H9 (cell line): ENCODE results near the gene CHAF1B. TPM values are rescaled to one million over a fixed set of nuclear protein-coding genes. Genes with fewer than 3 reads are reported as not detected.

Source experiments
- DNase-seq: peaks from one replicate; pipeline ENCODE4 v3.0.0-alpha.2; 2017
- H2AFZ ChIP-seq: one replicate; pipeline ENCODE4 v1.6.1; 2013; ENCODE audit warnings: mild to moderate bottlenecking, low read length, control low read depth, moderate library complexity
- H2AK5ac ChIP-seq: 2 replicates; pipeline ENCODE4 v1.6.1; 2013; ENCODE audit warnings: low read length, control low read depth, mixed read lengths; ENCODE audit not compliant: insufficient read length
- H2BK120ac ChIP-seq: one replicate; pipeline ENCODE4 v1.6.1; 2013; ENCODE audit warnings: low read depth, mild to moderate bottlenecking, low read length, control low read depth, inconsistent platforms; ENCODE audit not compliant: poor library complexity, severe bottlenecking
- H2BK12ac ChIP-seq: 2 replicates; pipeline ENCODE4 v1.6.1; 2013; ENCODE audit warnings: low read length, control low read depth, mixed read lengths, low read depth; ENCODE audit not compliant: insufficient read length
- H2BK15ac ChIP-seq: 2 replicates; pipeline ENCODE4 v1.6.1; 2013; ENCODE audit warnings: low read depth, low read length, control low read depth
- H2BK20ac ChIP-seq: one replicate; pipeline ENCODE4 v1.6.1; 2013; ENCODE audit warnings: low read depth, mild to moderate bottlenecking, low read length, control low read depth, inconsistent platforms; ENCODE audit not compliant: poor library complexity, severe bottlenecking
- H2BK5ac ChIP-seq: 2 replicates; pipeline ENCODE4 v1.6.1; 2013; ENCODE audit warnings: low read length, control low read depth, mixed read lengths; ENCODE audit not compliant: insufficient read length
- H3K14ac ChIP-seq: 2 replicates; pipeline ENCODE4 v1.6.1; 2013; ENCODE audit warnings: low read length, control low read depth; ENCODE audit not compliant: insufficient read depth
- H3K18ac ChIP-seq: 2 replicates; pipeline ENCODE4 v1.6.1; 2013; ENCODE audit warnings: low read depth, mild to moderate bottlenecking, mixed read lengths, low read length, control low read depth; ENCODE audit not compliant: insufficient read length
- H3K23ac ChIP-seq: 2 replicates; pipeline ENCODE4 v1.6.1; 2013; ENCODE audit warnings: low read length, control low read depth, mixed read lengths, low read depth; ENCODE audit not compliant: insufficient read length
- H3K23me2 ChIP-seq: 2 replicates; pipeline ENCODE4 v1.6.1; 2013; ENCODE audit warnings: low read depth, mild to moderate bottlenecking, mixed read lengths, low read length, control low read depth; ENCODE audit not compliant: insufficient read length, poor library complexity, severe bottlenecking
- H3K27ac ChIP-seq: 2 replicates; pipeline ENCODE4 v1.5.1; 2013; ENCODE audit warnings: low read length, control low read depth, mixed read lengths, low read depth; ENCODE audit not compliant: insufficient read length
- H3K27me3 ChIP-seq: 2 replicates; pipeline ENCODE4 v1.6.1; 2013; ENCODE audit warnings: low read length, control low read depth, inconsistent platforms; ENCODE audit not compliant: insufficient read depth
- H3K4ac ChIP-seq: 2 replicates; pipeline ENCODE4 v1.6.1; 2013; ENCODE audit warnings: low read depth, mild to moderate bottlenecking, control low read depth, inconsistent platforms, low read length, moderate library complexity
- H3K4me1 ChIP-seq: 2 replicates; pipeline ENCODE4 v1.6.1; 2013; ENCODE audit warnings: low read length, control low read depth, inconsistent platforms; ENCODE audit not compliant: insufficient read depth
- H3K4me2 ChIP-seq: 2 replicates; pipeline ENCODE4 v1.6.1; 2013; ENCODE audit warnings: low read length, control low read depth, mixed read lengths; ENCODE audit not compliant: insufficient read length, insufficient read depth
- H3K56ac ChIP-seq: 2 replicates; pipeline ENCODE4 v1.6.1; 2013; ENCODE audit warnings: low read depth, mild to moderate bottlenecking, mixed read lengths, low read length, control low read depth; ENCODE audit not compliant: insufficient read length
- H3K79me1 ChIP-seq: 2 replicates; pipeline ENCODE4 v1.6.1; 2013; ENCODE audit warnings: low read depth, mild to moderate bottlenecking, moderate library complexity, low read length, control low read depth, inconsistent platforms; ENCODE audit not compliant: insufficient read depth, poor library complexity, severe bottlenecking
- H3K79me2 ChIP-seq: 2 replicates; pipeline ENCODE4 v1.6.1; 2013; ENCODE audit warnings: low read length, control low read depth, inconsistent platforms; ENCODE audit not compliant: insufficient read depth
- H3K9ac ChIP-seq: 2 replicates; pipeline ENCODE4 v1.6.1; 2013; ENCODE audit warnings: low read length, control low read depth, mixed read lengths; ENCODE audit not compliant: insufficient read length; ENCODE audit errors: extremely low read depth
- H3K9me3 ChIP-seq: one replicate; pipeline ENCODE4 v1.6.1; 2013; ENCODE audit warnings: low read depth, low read length, inconsistent platforms; ENCODE audit not compliant: control insufficient read depth
- H3T11ph ChIP-seq: one replicate; pipeline ENCODE4 v1.6.1; 2013; ENCODE audit warnings: mild to moderate bottlenecking, low read length, control low read depth, inconsistent platforms
- H4K20me1 ChIP-seq: one replicate; pipeline ENCODE4 v1.6.1; 2013; ENCODE audit not compliant: control insufficient read depth, insufficient read length, insufficient read depth
- H4K5ac ChIP-seq: 2 replicates; pipeline ENCODE4 v1.6.1; 2013; ENCODE audit warnings: low read depth, mild to moderate bottlenecking, mixed read lengths, low read length, control low read depth; ENCODE audit not compliant: insufficient read length
- H4K8ac ChIP-seq: replicated peaks from 2 replicates; pipeline ENCODE4 v1.6.1; 2013; ENCODE audit warnings: low read length, control low read depth, mixed read lengths, low read depth; ENCODE audit not compliant: insufficient read length
- H4K91ac ChIP-seq: 2 replicates; pipeline ENCODE4 v1.6.1; 2013; ENCODE audit warnings: low read depth, mild to moderate bottlenecking, moderate library complexity, mixed read lengths, low read length, control low read depth; ENCODE audit not compliant: insufficient read length
- H3K27ac Mint-ChIP-seq, 3 experiments: 2 replicates in 2 of 3; 3 replicates in 1 of 3; pipeline ENCODE4 v1.8.0; 2020 to 2021; ENCODE audit warnings: mixed read lengths in 3 of 3, mild to moderate bottlenecking in 1 of 3, moderate library complexity in 1 of 3
- H3K27me3 Mint-ChIP-seq: 2 replicates; pipeline ENCODE4 v1.8.0; 2021; ENCODE audit warnings: low read depth, mild to moderate bottlenecking, moderate library complexity, mixed read lengths
- H3K36me3 Mint-ChIP-seq, 3 experiments: 2 replicates in 2 of 3; 3 replicates in 1 of 3; pipeline ENCODE4 v1.8.0; 2020 to 2021; ENCODE audit warnings: low read depth in 3 of 3, mixed read lengths in 3 of 3; ENCODE audit not compliant: insufficient read depth in 1 of 3
- H3K4me1 Mint-ChIP-seq, 2 experiments: 2 replicates each; pipeline ENCODE4 v1.8.0; 2020; ENCODE audit warnings: mixed read lengths in 2 of 2
- H3K4me3 Mint-ChIP-seq, 2 experiments: 2 replicates in 1 of 2; 3 replicates in 1 of 2; pipeline ENCODE4 v1.8.0; 2020 to 2021; ENCODE audit warnings: mild to moderate bottlenecking in 2 of 2, mixed read lengths in 2 of 2, moderate library complexity in 1 of 2
- H3K9me3 Mint-ChIP-seq, 2 experiments: 2 replicates in 1 of 2; 3 replicates in 1 of 2; pipeline ENCODE4 v1.8.0; 2020; ENCODE audit warnings: mild to moderate bottlenecking in 2 of 2, mixed read lengths in 2 of 2, moderate library complexity in 1 of 2
- CTCF ChIP-seq: fragments of 200-600 bp; sonication (generic); conservative IDR thresholded peaks from 3 replicates; pipeline ENCODE4 v1.8.0; 2021; ENCODE audit warnings: antibody characterized with exemption, mild to moderate bottlenecking
- WGBS: extraction: QIAGEN DNeasy Blood & Tissue Kit; methylation state at CpG from one replicate; pipeline ENCODE4 v1.1.7; 2013; ENCODE audit warnings: missing lambda C conversion rate, low lambda C conversion rate, mixed read lengths; ENCODE audit not compliant: insufficient read length; ENCODE audit errors: extremely low coverage; 5-methylcytosine and 5-hydroxymethylcytosine counted together
- total RNA-seq: library from RNA; stranded (reverse); gene quantifications from 2 replicates; pipeline ENCODE4 v1.2.1, GENCODE V29; 2021

CHAF1B gene
- total RNA-seq, 1 experiment from 2014 or later, result 19.3 TPM

GRCh38 chr21:36337099-36337509 is 48.1 kb upstream of the CHAF1B start:
- no peak overlapping the region for H2AK5ac ChIP-seq
- no peaks in the 10 kb centered on the region for H3K9me3 ChIP-seq
- H3K27ac Mint-ChIP-seq, result no peak overlapping the region
- H3K36me3 Mint-ChIP-seq, result peaks cover 22 to 81% (median 76%) of the 10 kb centered on the region in 3 experiments; a peak in 6 of 7 replicates
- H3K14ac ChIP-seq, result no peak overlapping the region
- no peak overlapping the region for H2BK15ac ChIP-seq
- no peak overlapping the region for H3K9ac ChIP-seq
- no peak overlapping the region for H2AFZ ChIP-seq
- TF ChIP-seq CTCF, result no peak
- no peaks in the 10 kb centered on the region for H3K4me1 ChIP-seq
- no peaks in the 10 kb centered on the region for H4K20me1 ChIP-seq
- H3T11ph ChIP-seq, result no peak overlapping the region
- no peak overlapping the region for H4K5ac ChIP-seq
- peaks cover 3% of the 10 kb centered on the region for H3K79me1 ChIP-seq
- no peaks in the 10 kb centered on the region for H3K9me3 Mint-ChIP-seq
- H2BK20ac ChIP-seq, result no peak overlapping the region
- H3K27me3 Mint-ChIP-seq, result no peaks in the 10 kb centered on the region; the same call in 1 of the 2 replicates
- no peaks in the 10 kb centered on the region for H3K23me2 ChIP-seq
- peaks cover 7% of the 10 kb centered on the region; the same call in 1 of the 2 replicates for H3K79me2 ChIP-seq
- no peak overlapping the region for H3K23ac ChIP-seq
- no peak overlapping the region for H2BK120ac ChIP-seq
- H4K8ac ChIP-seq, result no peak overlapping the region
- H2BK5ac ChIP-seq, result no peak overlapping the region
- no peaks in the 10 kb centered on the region for H3K4me1 Mint-ChIP-seq
- no peak for DNase-seq
- no peak overlapping the region for H4K91ac ChIP-seq
- no peak overlapping the region for H3K4me2 ChIP-seq
- no peak overlapping the region for H3K4ac ChIP-seq
- H3K4me3 Mint-ChIP-seq, result no peak overlapping the region
- H3K27ac ChIP-seq, result no peak overlapping the region
- H3K56ac ChIP-seq, result no peak overlapping the region
- no CpG with 5 or more reads among the region's 3 CpGs for WGBS
- no peak overlapping the region for H3K18ac ChIP-seq
- H2BK12ac ChIP-seq, result no peak overlapping the region
- no peaks in the 10 kb centered on the region for H3K27me3 ChIP-seq
